GM19043 (cell line): ENCODE data around the gene KRT39.

Experiments
- ATAC-seq: cut with Tn5 transposase; IDR thresholded peaks from one replicate; pipeline ENCODE4 v1.9.1; 2021; ENCODE audit warnings: low read depth; ENCODE audit not compliant: unreplicated experiment

Gene KRT39

DNA sequence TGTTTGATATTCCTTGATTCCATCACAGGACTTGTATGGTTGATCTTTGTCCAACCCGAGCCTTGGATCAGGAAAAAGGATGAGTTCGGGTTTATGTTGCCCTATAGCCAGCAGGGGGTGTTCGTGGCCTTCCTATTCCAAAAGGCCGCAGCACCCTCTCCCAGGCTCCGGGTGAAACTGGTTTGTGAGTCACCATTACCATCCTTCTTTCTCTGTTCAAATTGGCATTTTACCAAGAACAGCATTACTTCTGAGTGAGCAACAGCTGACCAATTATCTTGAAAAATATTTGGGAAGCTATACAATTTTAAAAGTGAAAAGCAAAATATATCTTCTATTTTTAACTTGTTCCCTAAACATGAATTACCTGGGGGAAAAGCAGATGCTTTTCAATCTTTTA lies 57.4 kb downstream of the KRT39 start:
- ATAC-seq = no peak
